ENCODE results near the gene AJM1.
"Not testable (repeated sequence)": the region's sequence is repeated elsewhere in the genome, so short reads cannot be mapped to it uniquely, and the experiment has no call there.

- not testable (repeated sequence) for TF ChIP-seq CTCF, POLR2A, EP300 (IDR thresholded peaks at IDR 0.05)
Observed at GRCh38 chr9:136883670-136884069, 41.4 kb downstream of the AJM1 start.
